T-helper 1 cell treated with Interleukin-12 subunit alpha and Interleukin-12 subunit beta and Interleukin-4 antibody, amounts not matched to agents 30 μg/mL and 1 μg/mL, for 36 hours (primary cell): ENCODE data around the gene RAB34.

ENCODE experiments used
- H3K27ac Mint-ChIP-seq: one replicate; pipeline ENCODE4 v1.8.0; 2021; ENCODE audit warnings: mild to moderate bottlenecking, mixed read lengths
- H3K27me3 Mint-ChIP-seq: one replicate; pipeline ENCODE4 v1.8.0; 2021; ENCODE audit warnings: low read depth, mixed read lengths
- H3K36me3 Mint-ChIP-seq: one replicate; pipeline ENCODE4 v1.8.0; 2021; ENCODE audit warnings: low read depth, mixed read lengths
- H3K4me1 Mint-ChIP-seq: one replicate; pipeline ENCODE4 v1.8.0; 2021; ENCODE audit warnings: low read depth, mixed read lengths
- H3K4me3 Mint-ChIP-seq: one replicate; pipeline ENCODE4 v1.8.0; 2021; ENCODE audit warnings: mild to moderate bottlenecking, moderate library complexity, mixed read lengths
- H3K9me3 Mint-ChIP-seq: one replicate; pipeline ENCODE4 v1.8.0; 2021; ENCODE audit warnings: mixed read lengths

RAB34 gene

GRCh38 chr17:28717578-28718332, at the start of gene RAB34:
RAB34 (minus strand) TSS chr17:28717868; CDS start chr17:28717266, 602 bp downstream.
- peaks cover 35% of the 10 kb centered on the region for H3K27me3 Mint-ChIP-seq
- peaks cover 31% of the 10 kb centered on the region for H3K4me1 Mint-ChIP-seq
- no peaks in the 10 kb centered on the region for H3K9me3 Mint-ChIP-seq
- peak within 1 kb of the TSS; percentile 84 for H3K27ac Mint-ChIP-seq
- peak within 1 kb of the TSS; percentile 72 for H3K4me3 Mint-ChIP-seq
- peaks cover 27% of the 10 kb centered on the region for H3K36me3 Mint-ChIP-seq

- no peak overlapping the region for H3K27ac Mint-ChIP-seq
- H3K4me1 Mint-ChIP-seq = peaks cover 14% of the 10 kb centered on the region
- H3K27me3 Mint-ChIP-seq = no peaks in the 10 kb centered on the region
- H3K9me3 Mint-ChIP-seq = no peaks in the 10 kb centered on the region
- H3K4me3 Mint-ChIP-seq = no peak overlapping the region
- peaks cover 10% of the 10 kb centered on the region for H3K36me3 Mint-ChIP-seq
Observed at GRCh38 chr17:28765038-28765437, 47.4 kb upstream of the RAB34 start.

DNA sequence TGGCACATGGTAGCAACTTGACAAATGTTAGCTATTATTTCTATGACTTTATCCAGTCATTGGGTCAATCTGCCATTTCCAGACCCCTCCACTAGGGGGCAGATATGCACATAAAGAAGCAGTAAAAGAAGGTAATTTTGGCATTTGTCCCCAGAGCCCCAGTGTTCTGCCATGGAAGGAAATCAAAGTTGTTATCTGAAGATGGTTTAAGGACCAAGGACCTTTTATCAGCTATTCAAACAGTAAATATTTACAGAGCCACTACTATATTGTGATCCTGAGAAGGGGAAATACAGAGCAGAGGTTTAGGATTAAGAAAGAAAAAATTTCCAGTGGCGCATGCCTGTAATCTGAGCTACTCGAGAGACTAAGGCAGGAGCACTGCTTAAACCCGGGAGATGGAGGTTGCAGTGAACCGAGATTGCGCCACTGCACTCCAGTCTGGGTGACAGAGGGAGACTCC, 46.2 kb upstream of the RAB34 start:
- Mint-ChIP-seq H3K4me1 (peaks cover 14% of the 10 kb centered on the region), H3K27me3 (no peaks in the 10 kb centered on the region), H3K9me3 (no peaks in the 10 kb centered on the region), H3K36me3 (peaks cover 11% of the 10 kb centered on the region), H3K4me3 (no peak overlapping the region), H3K27ac (no peak overlapping the region)

DNA sequence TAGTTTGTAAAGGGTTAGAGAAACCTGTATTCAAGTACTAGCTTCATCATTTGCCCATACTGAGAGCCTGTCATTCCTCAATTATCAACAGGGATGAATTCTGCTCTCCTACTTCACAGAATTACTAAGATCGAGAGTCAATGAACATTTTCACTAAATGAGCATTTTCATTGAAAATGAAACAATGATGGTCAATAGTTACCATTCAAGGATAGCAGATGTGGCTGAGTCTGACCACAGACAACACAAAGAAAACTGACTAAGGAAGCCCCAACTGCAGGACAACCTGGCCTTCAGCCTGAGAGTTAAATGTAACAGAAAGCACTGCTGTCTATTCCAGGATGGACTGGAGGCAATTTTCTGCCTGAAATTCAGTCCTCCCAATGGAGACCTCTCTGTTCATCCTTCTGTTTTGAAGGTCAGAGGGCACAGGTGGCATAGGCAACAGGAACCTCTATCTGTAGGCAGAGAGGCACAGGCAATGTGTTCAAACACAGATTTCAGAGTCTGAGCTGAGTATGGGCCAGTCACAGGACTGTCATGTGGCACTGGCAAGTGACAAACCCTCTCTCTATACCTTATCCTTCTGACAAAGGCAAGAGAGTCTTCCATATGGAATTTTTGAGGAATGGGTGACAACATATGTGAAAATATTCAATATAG, 45.6 kb upstream of the RAB34 start:
- Mint-ChIP-seq H3K4me1 (peaks cover 14% of the 10 kb centered on the region), H3K27ac (no peak overlapping the region), H3K9me3 (no peaks in the 10 kb centered on the region), H3K36me3 (peaks cover 11% of the 10 kb centered on the region), H3K27me3 (no peaks in the 10 kb centered on the region), H3K4me3 (no peak overlapping the region)

- peaks cover 24% of the 10 kb centered on the region for H3K36me3 Mint-ChIP-seq
- no peaks in the 10 kb centered on the region for H3K9me3 Mint-ChIP-seq
- no peak overlapping the region for H3K27ac Mint-ChIP-seq
- H3K4me3 Mint-ChIP-seq = no peak overlapping the region
- peaks cover 14% of the 10 kb centered on the region for H3K4me1 Mint-ChIP-seq
- H3K27me3 Mint-ChIP-seq = no peaks in the 10 kb centered on the region
Observed at GRCh38 chr17:28760601-28761562, 43.2 kb upstream of the RAB34 start.

DNA sequence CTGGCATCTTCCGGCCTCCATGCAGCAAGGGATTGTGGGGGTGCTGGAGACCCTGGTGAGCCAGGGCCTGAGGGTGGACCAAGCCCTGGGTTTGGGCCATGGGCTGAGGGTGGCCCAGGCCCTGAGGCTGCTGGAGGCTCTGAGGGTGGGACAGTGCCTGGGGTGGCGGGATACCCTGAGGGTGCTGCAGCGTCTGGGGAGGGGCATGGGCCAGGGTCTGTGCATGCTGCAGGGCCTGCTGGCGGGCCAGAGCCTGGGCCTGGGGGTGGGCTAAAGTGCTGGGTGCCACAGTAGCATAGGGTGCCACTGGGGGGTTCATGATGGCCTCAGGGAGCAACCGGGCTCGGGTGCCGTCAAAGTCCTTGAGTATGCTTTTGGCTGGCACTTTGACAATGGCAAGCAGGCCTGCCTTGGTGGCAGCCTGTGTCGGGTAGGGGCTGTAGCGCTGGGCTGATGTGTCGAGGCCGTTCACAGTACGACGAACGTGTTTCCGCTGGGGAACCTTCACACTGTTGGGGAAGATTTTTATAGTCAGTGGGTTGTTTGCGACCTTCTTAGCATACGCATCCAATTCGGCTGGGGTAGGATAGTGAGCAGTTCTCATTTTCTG, 41.7 kb upstream of the RAB34 start:
- Mint-ChIP-seq H3K27me3 (no peaks in the 10 kb centered on the region), H3K9me3 (no peaks in the 10 kb centered on the region), H3K27ac (no peak overlapping the region), H3K4me1 (peaks cover 9% of the 10 kb centered on the region), H3K36me3 (peaks cover 24% of the 10 kb centered on the region), H3K4me3 (no peak overlapping the region)

DNA sequence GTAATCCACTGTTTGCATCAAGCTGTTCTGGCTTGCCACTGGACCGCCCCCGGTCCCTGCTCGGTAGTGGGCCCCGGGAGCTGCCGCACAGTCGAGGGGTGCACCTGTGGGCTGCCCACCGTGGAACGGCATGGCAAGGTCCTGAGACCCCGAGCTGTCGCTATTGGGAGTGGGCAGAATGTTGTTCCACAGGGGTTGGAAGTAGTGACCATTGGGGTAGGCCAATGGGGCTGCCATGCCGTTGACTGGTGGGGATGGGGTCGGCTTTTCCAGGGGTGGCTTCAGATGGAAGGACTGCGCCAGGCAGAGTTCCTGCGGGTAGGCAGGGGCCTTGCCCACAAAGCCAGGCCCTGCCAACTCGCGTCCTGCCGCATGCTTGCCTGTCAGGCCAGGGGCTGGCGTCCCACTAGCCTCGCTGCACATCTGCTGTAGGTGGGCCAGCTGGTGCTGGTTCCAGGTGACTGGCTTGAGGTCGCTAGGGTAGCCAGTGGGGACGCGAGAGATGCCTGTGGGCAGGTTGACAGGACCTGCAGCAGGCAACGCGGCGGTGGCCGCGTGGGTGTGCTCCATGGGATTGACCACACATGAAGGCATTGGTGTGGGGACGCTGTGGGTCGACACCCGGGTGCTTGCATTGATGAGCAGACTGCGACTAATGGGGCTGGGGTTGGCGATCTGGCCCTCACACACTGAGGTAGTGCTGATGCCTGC, 40.9 kb upstream of the RAB34 start:
- H3K27ac Mint-ChIP-seq = no peak overlapping the region
- H3K4me3 Mint-ChIP-seq = no peak overlapping the region
- H3K4me1 Mint-ChIP-seq = peaks cover 7% of the 10 kb centered on the region
- H3K9me3 Mint-ChIP-seq = no peaks in the 10 kb centered on the region
- H3K36me3 Mint-ChIP-seq = peaks cover 21% of the 10 kb centered on the region
- H3K27me3 Mint-ChIP-seq = no peaks in the 10 kb centered on the region

DNA sequence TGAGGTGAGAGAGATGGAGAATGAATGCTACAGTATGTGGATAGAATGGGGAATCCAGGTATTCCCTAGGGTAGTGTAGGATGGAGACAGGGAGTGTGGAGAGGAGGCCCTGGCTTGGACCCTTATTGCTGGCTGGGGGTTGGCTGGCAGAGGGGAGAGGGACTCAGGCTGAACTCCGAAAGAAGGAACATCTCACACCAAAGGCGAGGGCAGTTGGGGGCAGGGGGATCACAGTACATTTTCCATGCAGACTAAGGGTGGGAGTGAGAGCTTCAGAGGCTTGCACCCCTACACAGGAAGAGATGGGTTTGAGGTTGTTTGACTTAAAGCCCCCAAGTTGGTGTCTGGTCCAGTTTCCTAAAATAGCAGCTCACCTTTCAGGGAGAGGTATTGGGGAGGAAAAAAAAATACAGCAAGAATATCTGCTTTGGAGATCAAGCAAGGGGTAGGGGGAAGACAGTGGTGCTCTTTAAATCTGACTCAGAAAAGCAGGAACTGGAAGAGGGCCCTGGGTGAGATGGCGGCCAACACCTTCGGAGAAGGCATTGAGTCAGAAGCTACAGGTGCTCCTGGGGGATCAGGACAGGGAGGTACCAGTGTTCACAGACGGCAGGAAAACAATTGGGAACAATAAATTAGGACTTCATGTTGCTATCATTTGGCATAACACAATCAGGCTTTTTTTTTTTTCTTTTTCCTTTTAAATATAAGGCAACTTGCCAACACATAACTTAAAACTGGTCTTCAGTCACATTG, 38.6 kb upstream of the RAB34 start:
- no peaks in the 10 kb centered on the region for H3K27me3 Mint-ChIP-seq
- peaks cover 3% of the 10 kb centered on the region for H3K4me1 Mint-ChIP-seq
- H3K9me3 Mint-ChIP-seq = no peaks in the 10 kb centered on the region
- no peak overlapping the region for H3K27ac Mint-ChIP-seq
- H3K4me3 Mint-ChIP-seq = no peak overlapping the region
- H3K36me3 Mint-ChIP-seq = peaks cover 19% of the 10 kb centered on the region

DNA sequence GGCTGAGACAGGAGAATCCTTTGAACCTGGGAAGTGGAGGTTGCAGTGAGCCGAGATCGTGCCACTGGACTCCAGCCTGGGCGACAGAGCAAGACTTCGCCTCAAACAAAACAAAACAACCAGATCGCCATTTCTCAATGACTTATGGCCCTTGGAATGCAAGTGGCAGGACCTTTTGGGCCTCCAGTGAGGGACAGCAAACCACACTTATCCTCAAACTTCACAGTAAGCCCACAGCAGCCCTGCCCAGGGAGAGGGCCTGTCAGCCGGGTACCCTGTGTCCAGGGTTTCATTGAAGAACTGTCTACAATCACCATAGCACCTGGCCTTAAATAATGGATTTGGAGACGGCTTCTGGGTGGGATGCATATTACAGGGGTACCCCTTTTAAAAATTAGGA, 37.8 kb upstream of the RAB34 start:
- peaks cover 19% of the 10 kb centered on the region for H3K36me3 Mint-ChIP-seq
- H3K4me3 Mint-ChIP-seq = no peak overlapping the region
- no peaks in the 10 kb centered on the region for H3K9me3 Mint-ChIP-seq
- H3K4me1 Mint-ChIP-seq = peaks cover 3% of the 10 kb centered on the region
- H3K27ac Mint-ChIP-seq = no peak overlapping the region
- no peaks in the 10 kb centered on the region for H3K27me3 Mint-ChIP-seq

- no peak overlapping the region for H3K4me3 Mint-ChIP-seq
- peaks cover 13% of the 10 kb centered on the region for H3K36me3 Mint-ChIP-seq
- no peaks in the 10 kb centered on the region for H3K9me3 Mint-ChIP-seq
- H3K27me3 Mint-ChIP-seq = no peaks in the 10 kb centered on the region
- no peak overlapping the region for H3K27ac Mint-ChIP-seq
- H3K4me1 Mint-ChIP-seq = peaks cover 13% of the 10 kb centered on the region
Observed at GRCh38 chr17:28751600-28752366, 34.1 kb upstream of the RAB34 start.

GRCh38 chr17:28750178-28751047, 32.7 kb upstream of the RAB34 start:
- Mint-ChIP-seq H3K36me3 (peaks cover 6% of the 10 kb centered on the region), H3K9me3 (no peaks in the 10 kb centered on the region), H3K4me3 (no peak overlapping the region), H3K27me3 (no peaks in the 10 kb centered on the region), H3K4me1 (peaks cover 21% of the 10 kb centered on the region), H3K27ac (no peak overlapping the region)
